ENCODE results near the gene SPACA6.

The SPACA6 gene

GRCh38 chr19:51708811-51709210 lies 15.7 kb downstream of the SPACA6 start:
- Histone ChIP-seq H3K79me2 (ENCODE audit: insufficient read depth, low read length) (0 out of 2 replicates have a peak, but pooled peaks cover 4% of the 10 kb centered on the region), H3K27me3 (ENCODE audit: low read length) (no peaks in the 10 kb centered on the region), H3K9ac (ENCODE audit: low read length) (no peak overlapping the region), H3K36me3 (ENCODE audit: low read length) (no peaks in the 10 kb centered on the region), H3K4me2 (ENCODE audit: low read depth, low read length, poor library complexity, severe bottlenecking) (no peak overlapping the region), H3F3A (ENCODE audit: insufficient read depth) (no peaks in the 10 kb centered on the region), H3K9me2 (replicated peaks; ENCODE audit: insufficient read depth, low read length) (no peaks in the 10 kb centered on the region), H3K9me3 (ENCODE audit: insufficient read depth, low read length) (no peaks in the 10 kb centered on the region), H4K20me1 (ENCODE audit: low read depth, low read length) (no peaks in the 10 kb centered on the region), H2AFZ (ENCODE audit: low read depth, low read length, severe bottlenecking) (no peak overlapping the region), H3K27ac (ENCODE audit: low read depth, low read length) (no peak overlapping the region), H3K4me3 (ENCODE audit: insufficient read depth, low read length, poor library complexity, severe bottlenecking) (no peak overlapping the region)
- TF ChIP-seq EZH2phosphoT487 (conservative IDR thresholded peaks at IDR 0.05; ENCODE audit: low read length): no peak
- TF ChIP-seq CTCF (IDR thresholded peaks at IDR 0.05; ENCODE audit: insufficient read depth, low read length, poor library complexity, severe bottlenecking): no peak

GRCh38 chr19:51709575-51709974 lies 16.4 kb downstream of the SPACA6 start:
- H3K36me3 ChIP-seq (ENCODE audit: low read length): no peaks in the 10 kb centered on the region
- no peaks in the 10 kb centered on the region for H3K9me3 ChIP-seq (ENCODE audit: insufficient read depth, low read length)
- no peak overlapping the region for H2AFZ ChIP-seq (ENCODE audit: low read depth, low read length, severe bottlenecking)
- H3K4me3 ChIP-seq (ENCODE audit: insufficient read depth, low read length, poor library complexity, severe bottlenecking): no peak overlapping the region
- H3K9ac ChIP-seq (ENCODE audit: low read length): no peak overlapping the region
- no peaks in the 10 kb centered on the region for H3F3A ChIP-seq (ENCODE audit: insufficient read depth)
- H3K4me2 ChIP-seq (ENCODE audit: low read depth, low read length, poor library complexity, severe bottlenecking): no peak overlapping the region
- TF ChIP-seq CTCF (IDR thresholded peaks at IDR 0.05; ENCODE audit: insufficient read depth, low read length, poor library complexity, severe bottlenecking) (no peak), EZH2phosphoT487 (conservative IDR thresholded peaks at IDR 0.05; ENCODE audit: low read length) (no peak)
- H3K27me3 ChIP-seq (ENCODE audit: low read length): no peaks in the 10 kb centered on the region
- no peaks in the 10 kb centered on the region for H4K20me1 ChIP-seq (ENCODE audit: low read depth, low read length)
- H3K27ac ChIP-seq (ENCODE audit: low read depth, low read length): no peak overlapping the region
- 0 out of 2 replicates have a peak, but pooled peaks cover 2% of the 10 kb centered on the region for H3K79me2 ChIP-seq (ENCODE audit: insufficient read depth, low read length)
- no peaks in the 10 kb centered on the region for H3K9me2 ChIP-seq (replicated peaks; ENCODE audit: insufficient read depth, low read length)

GRCh38 chr19:51710163-51710562 lies 17.0 kb downstream of the SPACA6 start:
- H3K9me3 ChIP-seq (ENCODE audit: insufficient read depth, low read length): no peaks in the 10 kb centered on the region
- H2AFZ ChIP-seq (ENCODE audit: low read depth, low read length, severe bottlenecking): no peak overlapping the region
- no peaks in the 10 kb centered on the region for H3K9me2 ChIP-seq (replicated peaks; ENCODE audit: insufficient read depth, low read length)
- H3K27ac ChIP-seq (ENCODE audit: low read depth, low read length): no peak overlapping the region
- H3K9ac ChIP-seq (ENCODE audit: low read length): no peak overlapping the region
- H4K20me1 ChIP-seq (ENCODE audit: low read depth, low read length): no peaks in the 10 kb centered on the region
- H3K27me3 ChIP-seq (ENCODE audit: low read length): no peaks in the 10 kb centered on the region
- H3F3A ChIP-seq (ENCODE audit: insufficient read depth): no peaks in the 10 kb centered on the region
- H3K36me3 ChIP-seq (ENCODE audit: low read length): no peaks in the 10 kb centered on the region
- H3K4me2 ChIP-seq (ENCODE audit: low read depth, low read length, poor library complexity, severe bottlenecking): no peak overlapping the region
- no peak overlapping the region for H3K4me3 ChIP-seq (ENCODE audit: insufficient read depth, low read length, poor library complexity, severe bottlenecking)
- no peak for TF ChIP-seq CTCF (IDR thresholded peaks at IDR 0.05; ENCODE audit: insufficient read depth, low read length, poor library complexity, severe bottlenecking)
- TF ChIP-seq EZH2phosphoT487 (conservative IDR thresholded peaks at IDR 0.05; ENCODE audit: low read length): no peak
- H3K79me2 ChIP-seq (ENCODE audit: insufficient read depth, low read length): no peaks in the 10 kb centered on the region
